HG03354 (cell line): ENCODE measurements around the gene HSPB9.

Experiments used
- ATAC-seq: cut with Tn5 transposase; IDR thresholded peaks from one replicate; pipeline ENCODE4 v1.9.1; 2021; ENCODE audit warnings: mild to moderate bottlenecking; ENCODE audit not compliant: unreplicated experiment, poor library complexity, severe bottlenecking

HSPB9 gene

DNA sequence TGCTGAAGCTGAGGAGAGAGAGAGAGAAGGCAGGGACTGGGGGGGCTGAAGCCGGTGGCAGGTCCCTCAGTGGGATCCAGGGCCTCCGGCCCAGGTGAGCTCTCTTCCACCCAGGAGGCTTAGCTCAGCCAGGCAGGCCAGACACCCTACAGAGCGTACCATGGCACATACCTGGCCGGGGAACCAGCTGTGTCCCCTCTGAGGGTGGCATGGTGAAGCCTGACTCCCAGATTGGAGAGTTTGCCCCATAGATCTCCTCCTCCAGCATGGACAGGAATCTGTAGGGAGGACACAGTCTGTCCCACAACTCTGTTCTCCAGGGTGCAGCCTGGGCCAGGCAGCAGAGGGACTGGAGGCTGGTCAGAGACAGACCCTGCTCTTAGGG, 4.5 kb upstream of the HSPB9 start:
- no peak for ATAC-seq

- ATAC-seq: no peak
These were observed 4.1 kb upstream of the HSPB9 start for GRCh38 chr17:42118545-42118944.

DNA sequence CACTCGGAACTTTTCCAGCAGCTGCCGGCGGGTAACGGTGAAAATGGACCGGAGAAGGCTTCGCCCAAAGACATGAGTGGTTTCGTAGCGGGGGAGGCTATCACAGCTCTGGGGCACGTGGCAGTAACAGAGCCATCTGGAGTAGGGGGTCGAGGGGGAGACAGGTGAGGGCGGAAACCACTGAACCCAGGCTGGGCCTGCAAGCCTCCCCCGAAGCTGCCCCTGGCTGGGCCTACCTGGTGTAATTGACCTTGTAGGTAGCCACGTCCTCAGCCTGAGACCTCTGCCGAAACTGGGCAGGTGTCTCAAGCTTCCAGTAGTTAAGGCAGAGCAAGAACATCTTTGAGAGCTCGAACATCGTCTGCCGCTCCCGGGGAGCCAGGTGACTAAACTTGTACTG, 3.3 kb upstream of the HSPB9 start:
- no peak for ATAC-seq

- no peak for ATAC-seq
These were observed 2.3 kb upstream of the HSPB9 start for GRCh38 chr17:42120161-42120769.

DNA sequence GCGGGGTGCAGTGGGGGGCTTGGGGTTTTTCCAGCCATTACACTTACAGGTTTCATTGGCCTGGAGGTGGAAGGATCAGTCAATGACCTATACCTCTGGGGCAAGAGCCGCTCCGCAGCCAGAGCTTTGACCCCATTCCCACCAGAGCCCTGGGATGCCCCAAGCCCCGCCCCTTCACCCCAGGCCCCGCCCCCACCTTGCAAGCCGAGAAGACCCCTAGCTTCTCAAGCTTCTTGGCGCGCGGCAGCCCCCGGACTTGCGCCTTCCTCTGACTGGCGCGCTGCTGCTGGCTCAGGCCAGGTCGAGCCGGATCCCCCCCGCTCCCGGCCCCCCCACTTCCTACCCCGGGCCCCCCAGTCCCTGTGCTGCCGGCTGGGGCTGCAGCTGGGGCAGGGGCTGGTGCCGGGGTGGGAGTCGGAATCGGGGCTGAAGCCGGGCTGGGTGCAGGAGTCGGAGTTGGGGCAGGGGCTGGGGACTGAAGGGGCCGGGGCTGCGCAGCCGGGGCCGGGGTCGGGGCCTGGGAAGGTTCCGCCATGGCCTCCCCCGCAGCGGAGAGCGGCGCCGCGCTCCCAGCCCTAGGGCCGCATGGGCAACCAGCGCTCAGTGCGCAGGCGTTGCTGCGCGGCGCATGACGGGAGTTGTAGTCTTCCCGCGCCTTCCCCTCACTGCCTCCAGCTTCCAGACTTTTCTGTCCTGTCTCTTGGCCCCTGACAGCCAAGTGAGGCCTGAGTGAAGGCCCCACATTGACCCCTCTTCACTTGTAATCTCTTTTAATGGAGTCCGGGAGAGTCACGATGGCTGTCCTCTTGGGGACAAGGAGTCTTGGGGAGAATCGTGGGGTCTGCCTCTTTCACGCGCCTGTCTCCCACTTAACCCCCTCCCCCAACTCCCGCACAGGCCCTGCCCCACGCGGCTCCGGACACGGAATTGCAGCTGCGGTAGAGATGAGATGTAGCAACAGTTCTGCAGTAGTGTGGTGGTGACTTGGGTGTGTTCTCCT, 1.5 kb upstream of the HSPB9 start, which contains the start of gene KAT2A:
KAT2A (minus strand) TSS at position 598 of the 1,000 bp plus-strand sequence; CDS start at position 535, 63 bp downstream.
- peak; percentile 69 for ATAC-seq

DNA sequence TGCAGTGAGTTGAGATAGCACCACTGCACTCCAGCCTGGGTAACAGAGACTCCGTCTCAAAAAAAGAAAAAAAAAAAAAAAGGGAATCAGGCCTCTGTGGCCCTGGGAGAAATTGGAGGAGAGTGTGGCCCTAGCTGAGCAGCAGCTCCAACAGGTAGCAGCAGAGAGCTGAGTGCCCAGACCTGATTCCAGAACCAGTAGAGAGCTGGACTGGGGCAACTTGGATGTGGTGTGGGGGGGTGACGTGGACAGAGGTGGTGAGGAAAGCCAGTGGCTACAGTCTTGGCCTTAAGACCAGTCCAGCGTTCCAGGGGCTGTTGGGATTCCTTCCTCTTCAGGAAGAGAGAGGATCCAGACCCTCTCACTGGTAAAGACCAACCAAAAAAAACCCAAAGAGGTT, 1.7 kb downstream of the HSPB9 start:
- no peak for ATAC-seq

DNA sequence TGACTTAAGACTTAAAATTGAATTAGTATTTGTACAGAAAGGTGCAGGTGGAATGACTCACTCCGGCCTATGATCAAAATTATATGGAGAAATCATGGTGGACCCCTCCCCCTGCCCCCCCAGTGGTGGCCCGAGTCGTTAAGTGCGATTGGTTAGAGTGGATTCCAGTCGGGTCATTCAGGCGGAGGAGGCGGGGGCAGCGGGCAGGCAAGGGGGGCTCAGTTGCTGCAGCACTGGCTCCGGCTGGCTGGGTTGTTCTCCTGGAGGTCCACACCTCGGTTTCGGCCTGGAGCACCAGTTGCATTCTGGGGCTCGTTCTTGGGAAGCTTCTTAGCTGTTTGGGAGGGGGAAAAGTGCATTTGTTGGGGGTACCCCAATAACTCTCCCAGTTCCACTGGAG, 3.0 kb downstream of the HSPB9 start:
- no peak for ATAC-seq

GRCh38 chr17:42126836-42127235, 4.2 kb downstream of the HSPB9 start:
- no peak for ATAC-seq

GRCh38 chr17:42127414-42127813, 4.8 kb downstream of the HSPB9 start:
- ATAC-seq: no peak

- no peak for ATAC-seq
These were observed 6.7 kb downstream of the HSPB9 start for GRCh38 chr17:42129109-42129837.

GRCh38 chr17:42130310-42130936, 7.8 kb downstream of the HSPB9 start:
- ATAC-seq: no peak

- ATAC-seq: no peak
These were observed 8.6 kb downstream of the HSPB9 start for GRCh38 chr17:42131232-42131631.

- no peak for ATAC-seq
These were observed 9.4 kb downstream of the HSPB9 start for GRCh38 chr17:42131981-42132432.

DNA sequence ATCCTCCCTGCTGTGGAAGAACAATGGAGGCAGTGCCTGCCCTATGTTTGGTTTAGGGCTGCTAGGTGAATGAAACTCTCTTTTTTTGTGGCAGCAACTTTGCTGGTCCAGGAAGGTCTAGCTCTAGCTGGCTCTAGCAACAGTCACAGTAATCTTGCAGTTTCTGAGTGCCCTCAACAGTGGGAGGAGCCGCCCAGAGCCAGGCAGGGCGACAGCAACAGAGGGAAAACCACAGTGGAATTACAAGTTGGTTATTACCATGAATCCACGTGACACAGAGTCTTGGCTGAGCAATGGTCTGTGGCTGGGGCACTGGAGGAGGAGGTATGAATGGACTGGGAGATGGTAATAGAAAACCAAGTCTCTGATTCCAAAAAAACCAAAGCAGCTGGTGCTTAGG, 10.3 kb downstream of the HSPB9 start:
- ATAC-seq: peak; percentile 27

- peak; percentile 62 for ATAC-seq
These were observed 10.9 kb downstream of the HSPB9 start for GRCh38 chr17:42133461-42134041.

- ATAC-seq: no peak
These were observed 12.5 kb downstream of the HSPB9 start for GRCh38 chr17:42135151-42135550.

- ATAC-seq: no peak
These were observed 13.4 kb downstream of the HSPB9 start for GRCh38 chr17:42135664-42136653.

- ATAC-seq: no peak
These were observed 14.0 kb downstream of the HSPB9 start for GRCh38 chr17:42136654-42137051.
